CD4-positive, alpha-beta T cell treated with Interleukin-17A for 1 hour (primary cell): ENCODE measurements around the gene LONRF3.

Source experiments
- DNase-seq: peaks from one replicate; pipeline ENCODE4 v3.0.0-alpha.2; 2020

LONRF3 gene

GRCh38 chrX:119041175-119041574 is 66.8 kb downstream of the LONRF3 start:
- no peak for DNase-seq

- no peak for DNase-seq
Observed at GRCh38 chrX:119042040-119042439, 67.6 kb downstream of the LONRF3 start.

GRCh38 chrX:119042996-119043395 is 68.6 kb downstream of the LONRF3 start:
- DNase-seq: no peak

GRCh38 chrX:119045884-119046283 is 71.5 kb downstream of the LONRF3 start:
- no peak for DNase-seq

DNA sequence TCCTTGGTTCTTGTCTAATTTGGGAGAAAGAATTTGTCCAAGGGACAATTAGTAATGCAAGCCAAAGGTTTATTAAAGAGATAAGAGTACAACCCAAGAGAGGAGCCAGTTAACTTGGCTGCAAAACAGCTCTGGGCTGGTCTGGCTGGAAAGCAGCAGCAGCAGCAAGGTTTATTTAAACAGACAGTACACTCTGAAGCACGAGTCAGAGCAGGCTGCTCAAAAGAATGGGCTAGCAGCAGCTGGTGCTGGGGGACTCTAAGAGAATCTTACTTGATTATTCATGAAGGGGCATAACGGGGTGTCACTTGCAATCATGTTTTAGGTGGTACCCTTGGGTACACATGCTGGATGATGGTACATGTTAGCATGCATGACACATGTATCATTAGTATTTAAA is 81.3 kb downstream of the LONRF3 start:
- DNase-seq: no peak

- DNase-seq: no peak
Observed at GRCh38 chrX:119062750-119063374, 88.4 kb downstream of the LONRF3 start.

DNA sequence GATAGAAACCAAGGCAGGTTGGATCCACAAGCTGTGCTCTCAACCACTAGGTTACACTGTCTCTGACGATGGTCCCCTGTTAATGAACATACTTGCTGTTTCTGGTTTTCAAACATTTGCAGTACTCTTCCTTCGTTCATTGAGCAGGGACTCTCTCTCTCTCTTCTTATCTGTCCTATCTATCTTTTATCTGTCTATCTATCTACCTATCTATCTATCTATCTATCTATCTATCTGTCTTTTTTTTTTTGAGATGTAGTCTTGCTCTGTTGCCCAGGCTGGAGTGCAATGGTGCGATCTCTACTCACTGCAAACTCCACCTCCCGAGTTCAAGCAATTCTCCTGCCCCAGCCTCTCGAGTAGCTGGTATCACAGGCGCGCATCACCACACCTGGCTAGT is 89.0 kb downstream of the LONRF3 start:
- no peak for DNase-seq

- DNase-seq: peak; percentile 13
Observed at GRCh38 chrX:119067023-119067739, 92.8 kb downstream of the LONRF3 start.
